Fibroblast of lung (primary cell): Measurements from ENCODE around the gene PTPRCAP. TPM values are rescaled to one million over a fixed set of nuclear protein-coding genes. Genes with fewer than 3 reads are reported as not detected.

Experiments
- DNase-seq, 2 donors: peaks; one replicate each; pipeline versions ENCODE4 v3.0.0 to v3.0.0-alpha.2; 2010; ENCODE audit warnings: low read depth in 2 of 2
- H2AFZ ChIP-seq: 2 replicates; pipeline ENCODE4 v1.5.1; 2012; ENCODE audit warnings: low read length, control low read depth, inconsistent platforms
- H3K27ac ChIP-seq: 2 replicates; pipeline ENCODE4 v1.5.1; 2011; ENCODE audit warnings: low read length, control low read depth; ENCODE audit not compliant: insufficient read depth
- H3K27me3 ChIP-seq: 2 replicates; pipeline ENCODE4 v1.5.1; 2011; ENCODE audit warnings: mild to moderate bottlenecking, low read length; ENCODE audit not compliant: control insufficient read depth, insufficient read depth
- H3K36me3 ChIP-seq: 2 replicates; pipeline ENCODE4 v1.5.1; 2011; ENCODE audit warnings: low read length; ENCODE audit not compliant: control insufficient read depth, insufficient read depth
- H3K4me1 ChIP-seq: 2 replicates; pipeline ENCODE4 v1.5.1; 2011; ENCODE audit warnings: low read length; ENCODE audit not compliant: control insufficient read depth, insufficient read depth; ENCODE audit errors: extremely low read depth
- H3K4me2 ChIP-seq: 2 replicates; pipeline ENCODE4 v1.5.1; 2011; ENCODE audit warnings: low read length, control low read depth; ENCODE audit not compliant: insufficient read depth; ENCODE audit errors: extremely low read depth
- H3K4me3 ChIP-seq, 4 experiments: fragments of 200-600 bp in 1 of 4; sonication (generic) in 1 of 4; replicated peaks in 1 of 4; 2 replicates each; pipeline ENCODE4 v1.5.1; 2011 to 2016; ENCODE audit warnings: low read length in 4 of 4, low read depth in 3 of 4, mild to moderate bottlenecking in 3 of 4, control low read depth in 2 of 4, inconsistent platforms in 1 of 4, mixed read lengths in 1 of 4; ENCODE audit not compliant: insufficient read depth in 1 of 4; ENCODE audit errors: control extremely low read depth in 1 of 4
- H3K79me2 ChIP-seq: 2 replicates; pipeline ENCODE4 v1.5.1; 2012; ENCODE audit warnings: mild to moderate bottlenecking, low read length, inconsistent platforms; ENCODE audit not compliant: control insufficient read depth, insufficient read depth
- H3K9ac ChIP-seq: 2 replicates; pipeline ENCODE4 v1.5.1; 2011; ENCODE audit warnings: mild to moderate bottlenecking, low read length, control low read depth; ENCODE audit not compliant: insufficient read depth
- H3K9me3 ChIP-seq: 2 replicates; pipeline ENCODE4 v1.5.1; 2012; ENCODE audit warnings: low read depth, low read length; ENCODE audit not compliant: control insufficient read depth, insufficient read depth
- H4K20me1 ChIP-seq: 2 replicates; pipeline ENCODE4 v1.5.1; 2011; ENCODE audit warnings: low read length; ENCODE audit not compliant: control insufficient read depth, insufficient read depth; ENCODE audit errors: extremely low read depth
- CTCF ChIP-seq, 2 donors: IDR thresholded peaks in 1 of 2; conservative IDR thresholded peaks in 1 of 2; 1 replicate in 1 of 2; 2 replicates in 1 of 2; pipeline ENCODE4 v1.5.1; 2011 to 2012; ENCODE audit warnings: low read length in 2 of 2, control low read depth in 1 of 2, inconsistent platforms in 1 of 2, low read depth in 1 of 2, mild to moderate bottlenecking in 1 of 2
- EZH2 ChIP-seq: IDR thresholded peaks from 2 replicates; pipeline ENCODE4 v1.5.1; 2012; ENCODE audit warnings: low read length, control low read depth, mild to moderate bottlenecking; ENCODE audit errors: missing control alignments
- polyA plus RNA-seq, 2 donors: library from polyadenylated mRNA; depleted of rRNA in 1 of 2; stranded (reverse) in 1 of 2; unstranded in 1 of 2; fragments of >200 nt; gene quantifications; 2 replicates each; pipeline ENCODE4 v1.2.1, GENCODE V29; 2011 to 2012; ENCODE audit warnings: missing spikeins in 1 of 2
- total RNA-seq: library from RNA; depleted of rRNA; stranded (reverse); fragments of >200 nt; gene quantifications from 2 replicates; pipeline ENCODE4 v1.2.1, GENCODE V29; 2014

PTPRCAP gene
- total and polyA plus RNA-seq, 2 donors (not counting 1 experiment from before 2014, with no cell fraction given) = 0.17 TPM; not detected in 1

DNA sequence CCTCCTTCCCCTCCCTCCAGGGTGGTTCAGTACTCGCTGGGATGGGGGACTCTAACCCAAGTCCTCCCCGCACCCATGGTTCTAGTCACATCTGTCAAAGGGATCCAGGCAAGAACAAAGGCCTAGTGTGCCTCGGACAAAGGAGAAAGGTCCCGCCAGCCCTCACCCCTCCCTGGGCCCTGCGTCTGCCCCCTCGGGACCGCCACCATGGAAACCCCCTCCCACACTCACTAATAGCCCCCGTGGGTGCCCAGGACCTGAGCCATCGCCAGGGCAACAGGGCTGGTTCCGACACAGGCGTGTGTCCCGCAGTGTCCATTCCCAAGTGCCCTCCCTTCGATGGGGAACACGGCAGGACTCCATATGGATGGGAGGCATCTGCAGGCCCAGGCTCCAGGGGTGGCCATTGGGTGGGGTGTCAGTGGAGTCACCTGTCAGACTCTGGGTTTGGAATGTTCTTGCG, 27.1 kb downstream of the PTPRCAP start:
- Histone ChIP-seq H3K4me3 (no peak overlapping the region), H4K20me1 (no peaks in the 10 kb centered on the region), H3K4me2 (no peak overlapping the region), H3K79me2 (no peaks in the 10 kb centered on the region), H3K27ac (no peak overlapping the region), H3K27me3 (peaks cover 33% of the 10 kb centered on the region), H3K4me1 (no peaks in the 10 kb centered on the region), H3K9me3 (no peaks in the 10 kb centered on the region), H3K36me3 (no peaks in the 10 kb centered on the region), H3K9ac (no peak overlapping the region), H2AFZ (no peak overlapping the region)
- TF ChIP-seq EZH2 (no peak), CTCF (conservative IDR thresholded peaks at IDR 0.05 in 1 of 2, IDR thresholded peaks at IDR 0.05 in 1 of 2; ENCODE audit: low read depth in 1 of 2, low read length in 2 of 2) (no peak)
- no peak for DNase-seq

DNA sequence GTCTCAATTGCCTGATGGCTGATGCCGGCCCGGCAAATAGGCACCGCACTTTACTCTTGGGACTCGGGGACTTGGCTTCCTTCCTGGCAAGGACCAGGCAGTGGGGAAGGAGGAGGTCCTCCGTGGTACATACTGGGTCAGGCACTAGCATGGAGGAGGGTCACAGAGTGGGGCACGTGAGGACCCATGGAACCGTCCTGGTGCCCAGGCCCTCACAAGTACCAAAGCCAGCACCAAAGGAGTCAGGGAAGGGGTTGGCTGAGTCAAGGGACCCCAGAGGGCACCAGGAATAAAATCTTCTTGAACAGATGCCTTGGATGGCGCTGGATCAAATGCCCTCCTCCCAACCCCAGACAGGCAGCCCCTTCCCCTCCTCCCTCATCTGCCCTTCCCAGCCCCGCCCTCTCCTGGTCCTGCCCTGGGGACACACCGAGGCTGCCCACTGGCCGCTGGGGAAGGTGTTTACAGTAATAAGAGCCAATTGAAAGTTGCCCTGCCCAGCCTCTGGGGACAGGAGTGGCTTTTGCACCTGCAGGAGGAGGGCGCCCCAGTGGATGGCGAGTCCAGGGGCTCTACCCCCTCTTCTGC, 27.6 kb downstream of the PTPRCAP start:
- peaks cover 28% of the 10 kb centered on the region for H3K27me3 ChIP-seq
- no peaks in the 10 kb centered on the region for H4K20me1 ChIP-seq
- no peaks in the 10 kb centered on the region for H3K9me3 ChIP-seq
- no peak for DNase-seq
- H3K9ac ChIP-seq = no peak overlapping the region
- TF ChIP-seq CTCF (conservative IDR thresholded peaks at IDR 0.05 in 1 of 2, IDR thresholded peaks at IDR 0.05 in 1 of 2; ENCODE audit: low read depth in 1 of 2, low read length in 2 of 2) = no peak
- no peaks in the 10 kb centered on the region for H3K36me3 ChIP-seq
- H2AFZ ChIP-seq = no peak overlapping the region
- no peak overlapping the region for H3K27ac ChIP-seq
- no peaks in the 10 kb centered on the region for H3K4me1 ChIP-seq
- H3K4me3 ChIP-seq = no peak overlapping the region
- no peaks in the 10 kb centered on the region for H3K79me2 ChIP-seq
- no peak overlapping the region for H3K4me2 ChIP-seq

GRCh38 chr11:67409261-67409666, 28.2 kb downstream of the PTPRCAP start:
- Histone ChIP-seq H3K27me3 (peaks cover 25% of the 10 kb centered on the region), H3K4me3 (no peak overlapping the region)

More at GRCh38 chr11:67409261-67409666, 28.2 kb downstream of the PTPRCAP start:
- TF ChIP-seq EZH2 (no peak), CTCF (conservative IDR thresholded peaks at IDR 0.05 in 1 of 2, IDR thresholded peaks at IDR 0.05 in 1 of 2; ENCODE audit: low read depth in 1 of 2, low read length in 2 of 2) (no peak)
- Histone ChIP-seq H3K79me2 (no peaks in the 10 kb centered on the region), H2AFZ (no peak overlapping the region), H3K36me3 (no peaks in the 10 kb centered on the region), H3K27ac (no peak overlapping the region), H3K4me1 (no peaks in the 10 kb centered on the region), H3K9me3 (no peaks in the 10 kb centered on the region), H3K9ac (no peak overlapping the region), H3K4me2 (no peak overlapping the region), H4K20me1 (no peaks in the 10 kb centered on the region)
- no peak for DNase-seq
